Sigmoid colon (tissue), 7 donors: ENCODE measurements around the gene CCDC172. TPM values are rescaled to one million over a fixed set of nuclear protein-coding genes. Genes with fewer than 3 reads are reported as not detected.

ENCODE experiments used
- DNase-seq: peaks from one replicate; pipeline ENCODE4 v3.0.0-alpha.2; 2019
- H3K27ac ChIP-seq, 4 donors: fragments of 200-600 bp; sonication (generic); one replicate each; pipeline ENCODE4 v1.5.1; 2016 to 2019; ENCODE audit warnings: mild to moderate bottlenecking in 1 of 4
- H3K27me3 ChIP-seq, 3 donors: fragments of 200-600 bp; sonication (generic); one replicate each; pipeline ENCODE4 v1.5.1; 2019; ENCODE audit warnings: mild to moderate bottlenecking in 1 of 3
- H3K36me3 ChIP-seq, 4 donors: fragments of 200-600 bp; sonication (generic); one replicate each; pipeline ENCODE4 v1.5.1; 2016 to 2019
- H3K4me1 ChIP-seq, 4 donors: fragments of 200-600 bp; sonication (generic); one replicate each; pipeline ENCODE4 v1.5.1; 2017 to 2019
- H3K4me3 ChIP-seq, 4 donors: fragments of 200-600 bp; sonication (generic); one replicate each; pipeline ENCODE4 v1.5.1; 2017 to 2019; ENCODE audit warnings: mild to moderate bottlenecking in 2 of 4, moderate library complexity in 1 of 4
- H3K9me3 ChIP-seq, 4 donors: fragments of 200-600 bp in 3 of 4; sonication (generic) in 3 of 4; one replicate each; pipeline versions ENCODE4 v1.5.1 to v1.6.1; 2013 to 2019
- EP300 ChIP-seq, 4 donors: sonication (generic); formaldehyde crosslinking; IDR thresholded peaks; one replicate each; pipeline ENCODE4 v1.6.1; 2017; ENCODE audit warnings: antibody characterized with exemption in 4 of 4
- POLR2A ChIP-seq, 2 donors: fragments of 450-650 bp; IDR thresholded peaks; one replicate each; pipeline ENCODE4 v1.6.1; 2016; ENCODE audit warnings: antibody characterized with exemption in 2 of 2, mild to moderate bottlenecking in 2 of 2, moderate library complexity in 2 of 2
- POLR2AphosphoS5 ChIP-seq, 4 donors: sonication (generic); formaldehyde crosslinking; IDR thresholded peaks; one replicate each; pipeline ENCODE4 v1.6.1; 2017; ENCODE audit warnings: antibody characterized with exemption in 4 of 4
- WGBS, 2 donors: extraction: QIAGEN DNeasy Blood & Tissue Kit; methylation state at CpG; one replicate each; pipeline ENCODE4 v1.1.7; 2013; 5-methylcytosine and 5-hydroxymethylcytosine counted together
- intact Hi-C: fragments of 100-400 bp; cut with DNase I; formaldehyde crosslinking; loops from one replicate; pipeline ENCODE4 v1.15.1; 2023
- polyA plus RNA-seq, 3 donors: library from polyadenylated mRNA; stranded (reverse); fragments of 200-250 nt; gene quantifications; one replicate each; pipeline ENCODE4 v1.2.3, GENCODE V29; 2013
- total RNA-seq, 4 donors: library from RNA; depleted of rRNA; stranded (reverse); fragments of >200 nt; gene quantifications; one replicate each; pipeline ENCODE4 v1.1.0, GENCODE V29; 2016
- TF ChIP-seq, protein P1 (sequence below), 4 experiments: fragments of 450-650 bp in 3 of 4; fragments of 200-600 bp in 1 of 4; IDR thresholded peaks; one replicate each; pipeline ENCODE4 v1.5.1; 2016 to 2019; ENCODE audit warnings: antibody characterized with exemption in 4 of 4, mild to moderate bottlenecking in 3 of 4, moderate library complexity in 2 of 4
- donor health status: healthy with polysubstance abuse.
- donor health status: Bipolar disorder and iron deficiency.
- donor health status: healthy.

CCDC172 gene
- total and polyA plus RNA-seq, 7 donors, result not detected

DNA sequence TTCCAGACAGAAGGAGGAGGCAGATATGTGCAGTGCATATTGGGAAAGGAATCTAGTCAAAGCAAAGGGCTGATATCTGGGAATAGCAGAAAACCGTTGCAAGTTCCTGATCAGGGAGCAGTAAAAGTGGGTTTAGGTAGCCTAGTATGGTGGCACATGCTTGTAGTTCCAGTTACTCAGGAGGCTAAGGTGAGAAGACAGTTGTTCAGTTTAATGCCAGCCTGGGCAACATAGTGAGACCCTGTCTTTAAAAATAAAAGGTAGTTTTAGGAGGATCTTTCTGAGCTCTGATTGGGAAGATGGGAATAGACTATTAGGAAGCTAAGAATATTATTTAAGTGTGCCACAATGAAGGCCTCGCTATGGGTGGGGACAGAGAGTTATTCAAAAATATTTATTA is 1.7 kb downstream of the CCDC172 start:
- WGBS, 2 donors, result 60 to 77% methylated on average over 2 of the region's 2 CpGs
- intact Hi-C loops, result no loop called here

DNA sequence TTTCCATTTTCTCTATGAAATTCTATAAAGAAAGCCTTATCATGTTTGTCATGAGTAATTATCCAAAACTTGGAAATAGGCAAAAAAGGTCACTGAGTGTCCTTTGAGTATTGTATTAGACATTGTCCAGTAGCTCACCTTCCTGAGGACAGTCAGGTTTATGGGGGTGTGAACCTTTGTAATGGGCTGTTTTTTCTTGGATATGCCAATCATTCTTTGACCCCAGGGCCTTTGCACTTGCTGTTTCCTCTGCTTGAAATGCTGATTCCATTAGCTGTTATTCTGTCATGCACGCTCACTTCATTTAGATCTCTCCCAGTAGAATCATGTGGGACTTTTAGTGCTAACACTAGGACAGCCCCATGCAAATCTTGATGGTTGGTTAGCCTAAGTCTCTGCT is 4.9 kb downstream of the CCDC172 start:
- TF ChIP-seq EP300 (IDR thresholded peaks at IDR 0.05) (no peak), POLR2A (IDR thresholded peaks at IDR 0.05) (no peak), POLR2AphosphoS5 (IDR thresholded peaks at IDR 0.05) (no peak)
- TF ChIP-seq, protein P1, sequence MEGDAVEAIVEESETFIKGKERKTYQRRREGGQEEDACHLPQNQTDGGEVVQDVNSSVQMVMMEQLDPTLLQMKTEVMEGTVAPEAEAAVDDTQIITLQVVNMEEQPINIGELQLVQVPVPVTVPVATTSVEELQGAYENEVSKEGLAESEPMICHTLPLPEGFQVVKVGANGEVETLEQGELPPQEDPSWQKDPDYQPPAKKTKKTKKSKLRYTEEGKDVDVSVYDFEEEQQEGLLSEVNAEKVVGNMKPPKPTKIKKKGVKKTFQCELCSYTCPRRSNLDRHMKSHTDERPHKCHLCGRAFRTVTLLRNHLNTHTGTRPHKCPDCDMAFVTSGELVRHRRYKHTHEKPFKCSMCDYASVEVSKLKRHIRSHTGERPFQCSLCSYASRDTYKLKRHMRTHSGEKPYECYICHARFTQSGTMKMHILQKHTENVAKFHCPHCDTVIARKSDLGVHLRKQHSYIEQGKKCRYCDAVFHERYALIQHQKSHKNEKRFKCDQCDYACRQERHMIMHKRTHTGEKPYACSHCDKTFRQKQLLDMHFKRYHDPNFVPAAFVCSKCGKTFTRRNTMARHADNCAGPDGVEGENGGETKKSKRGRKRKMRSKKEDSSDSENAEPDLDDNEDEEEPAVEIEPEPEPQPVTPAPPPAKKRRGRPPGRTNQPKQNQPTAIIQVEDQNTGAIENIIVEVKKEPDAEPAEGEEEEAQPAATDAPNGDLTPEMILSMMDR (IDR thresholded peaks at IDR 0.05), result no peak
- no peak for DNase-seq
- Histone ChIP-seq H3K9me3 (no peaks in the 10 kb centered on the region), H3K4me1 (no peaks in the 10 kb centered on the region), H3K27ac (no peak overlapping the region), H3K27me3 (no peaks in the 10 kb centered on the region), H3K36me3 (no peaks in the 10 kb centered on the region), H3K4me3 (no peak overlapping the region)
- intact Hi-C loops, result no loop called here
- 90 to 91% methylated on average over 1 of the region's 1 CpG for WGBS, 2 donors

More for the DNA sequence above, 1.7 kb downstream of the CCDC172 start:
- no peak for DNase-seq
- H3K9me3 ChIP-seq, result no peaks in the 10 kb centered on the region
- H3K27ac ChIP-seq, result no peak overlapping the region
- no peak overlapping the region for H3K4me3 ChIP-seq
- TF ChIP-seq EP300 (IDR thresholded peaks at IDR 0.05), result no peak
- no peak for TF ChIP-seq POLR2AphosphoS5 (IDR thresholded peaks at IDR 0.05)
- H3K27me3 ChIP-seq, result no peaks in the 10 kb centered on the region
- no peaks in the 10 kb centered on the region for H3K4me1 ChIP-seq
- no peaks in the 10 kb centered on the region for H3K36me3 ChIP-seq

DNA sequence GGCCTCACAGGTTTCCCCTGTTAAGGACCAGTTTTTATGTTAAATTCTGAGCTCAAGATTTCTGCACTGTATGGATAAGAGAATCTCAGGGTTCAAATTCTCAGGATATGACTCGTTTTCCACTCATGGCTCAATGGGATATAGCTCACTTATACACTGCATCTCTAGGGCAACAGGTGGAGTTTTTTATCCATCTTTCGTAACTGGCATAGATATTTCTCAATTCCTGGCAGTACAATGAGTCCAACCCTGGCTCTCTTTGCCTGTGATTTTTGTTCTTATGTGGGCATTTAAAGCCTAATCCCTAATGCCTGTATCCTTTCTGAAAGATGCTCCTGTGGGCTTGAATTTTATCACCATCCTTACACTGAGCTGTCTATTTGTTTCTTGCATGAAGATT is 7.6 kb downstream of the CCDC172 start:
- Histone ChIP-seq H3K9me3 (no peaks in the 10 kb centered on the region), H3K4me3 (no peak overlapping the region), H3K27ac (no peak overlapping the region), H3K27me3 (no peaks in the 10 kb centered on the region), H3K36me3 (no peaks in the 10 kb centered on the region), H3K4me1 (no peaks in the 10 kb centered on the region)
- TF ChIP-seq EP300 (IDR thresholded peaks at IDR 0.05) (no peak), POLR2A (IDR thresholded peaks at IDR 0.05) (no peak), POLR2AphosphoS5 (IDR thresholded peaks at IDR 0.05) (no peak)
- TF ChIP-seq, protein P1 (IDR thresholded peaks at IDR 0.05), result no peak
- 53 to 73% methylated on average over 2 of the region's 2 CpGs for WGBS, 2 donors
- intact Hi-C loops, result no loop called here
- no peak for DNase-seq

DNA sequence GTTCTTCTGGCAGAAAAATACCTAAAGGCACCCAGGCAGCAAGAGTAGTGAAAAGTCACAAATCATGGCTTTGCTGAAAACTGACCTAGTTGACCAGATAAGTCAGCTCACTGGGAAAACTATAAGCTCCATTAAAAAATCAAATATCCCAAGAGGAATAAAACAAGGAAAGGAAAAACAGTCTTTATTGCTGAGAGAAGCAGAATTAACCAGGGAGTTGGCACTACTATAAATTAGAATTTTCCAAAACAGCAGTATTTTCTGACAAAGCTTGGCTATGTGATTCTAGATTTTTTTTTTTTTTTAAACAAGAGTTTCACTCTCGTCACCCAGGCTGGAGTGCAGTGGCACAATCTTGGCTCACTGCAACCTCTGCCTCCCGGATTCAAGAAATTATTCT is 12.6 kb downstream of the CCDC172 start:
- DNase-seq, result no peak
- Histone ChIP-seq H3K4me3 (no peak overlapping the region), H3K27ac (no peak overlapping the region), H3K4me1 (no peaks in the 10 kb centered on the region), H3K36me3 (no peaks in the 10 kb centered on the region), H3K9me3 (no peaks in the 10 kb centered on the region), H3K27me3 (no peaks in the 10 kb centered on the region)
- no peak for TF ChIP-seq POLR2AphosphoS5 (IDR thresholded peaks at IDR 0.05)
- TF ChIP-seq, protein P1 (IDR thresholded peaks at IDR 0.05), result no peak
- TF ChIP-seq EP300 (IDR thresholded peaks at IDR 0.05), result no peak
- no peak for TF ChIP-seq POLR2A (IDR thresholded peaks at IDR 0.05)
- WGBS, 2 donors, result 86 to 87% methylated on average over 2 of the region's 2 CpGs
- intact Hi-C loops, result no loop called here

DNA sequence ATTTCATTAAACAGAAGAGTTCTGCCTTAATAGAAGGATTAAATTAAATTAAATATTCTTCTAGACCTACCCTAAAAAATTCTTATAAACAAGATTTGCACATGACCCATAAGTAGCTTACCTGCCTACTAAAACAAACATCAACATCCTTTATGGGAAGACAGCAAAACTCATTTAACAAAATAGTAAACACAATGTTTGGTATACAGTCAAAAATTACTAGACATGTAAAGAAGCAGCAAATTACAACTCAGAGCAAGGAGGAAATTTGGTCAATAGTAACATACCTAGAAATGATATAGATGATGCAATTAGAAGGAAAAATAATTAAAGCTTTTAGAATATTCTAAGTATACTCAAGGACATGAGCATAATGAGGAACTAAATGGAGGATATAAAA is 27.9 kb downstream of the CCDC172 start:
- Histone ChIP-seq H3K9me3 (peaks cover 0 to 4% (median 0%) of the 10 kb centered on the region in 4 donors), H3K4me1 (no peaks in the 10 kb centered on the region), H3K36me3 (no peaks in the 10 kb centered on the region), H3K27ac (no peak overlapping the region), H3K27me3 (no peaks in the 10 kb centered on the region), H3K4me3 (no peak overlapping the region)
- no peak for DNase-seq
- intact Hi-C loops, result no loop called here
- TF ChIP-seq POLR2AphosphoS5 (IDR thresholded peaks at IDR 0.05) (no peak), EP300 (IDR thresholded peaks at IDR 0.05) (no peak), POLR2A (IDR thresholded peaks at IDR 0.05) (no peak)

DNA sequence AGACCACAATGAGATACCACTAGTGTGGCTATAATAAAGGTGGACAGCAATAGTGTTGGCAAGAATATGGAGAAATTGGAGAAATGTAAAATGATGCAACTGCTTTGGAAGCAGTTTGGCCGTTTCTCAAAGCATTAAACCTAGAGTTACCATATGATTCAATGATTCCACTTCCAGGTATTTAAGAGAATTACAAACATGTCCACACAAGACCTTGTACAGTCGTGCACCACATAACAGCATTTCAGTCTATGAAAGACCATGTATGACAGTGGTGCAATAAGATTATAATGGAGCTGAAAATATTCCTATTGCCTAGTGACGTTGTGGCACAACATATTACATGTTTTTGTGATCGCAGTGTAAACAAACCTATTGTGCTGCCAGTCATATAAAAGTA is 29.6 kb downstream of the CCDC172 start:
- 62 to 78% methylated on average over 4 of the region's 4 CpGs for WGBS, 2 donors

More for the DNA sequence above, 29.6 kb downstream of the CCDC172 start:
- H3K4me1 ChIP-seq, result no peaks in the 10 kb centered on the region
- H3K27ac ChIP-seq, result no peak overlapping the region
- H3K9me3 ChIP-seq, result peaks cover 0 to 4% (median 0%) of the 10 kb centered on the region in 4 donors
- TF ChIP-seq, protein P1 (IDR thresholded peaks at IDR 0.05), result no peak
- TF ChIP-seq EP300 (IDR thresholded peaks at IDR 0.05) (no peak), POLR2A (IDR thresholded peaks at IDR 0.05) (no peak)
- no peak for DNase-seq
- H3K4me3 ChIP-seq, result no peak overlapping the region
- no peaks in the 10 kb centered on the region for H3K27me3 ChIP-seq
- no peaks in the 10 kb centered on the region for H3K36me3 ChIP-seq
- intact Hi-C loops, result no loop called here
